HCT116 (cell line): ENCODE results near the gene TP63. TPM values are rescaled to one million over a fixed set of nuclear protein-coding genes. Genes with fewer than 3 reads are reported as not detected.

Experiments used
- ATAC-seq: fragments of 200-7000 bp; cut with Tn5 transposase; 2 replicates; pipeline ENCODE4 v1.9.1; 2020; ENCODE audit warnings: mild to moderate bottlenecking, moderate library complexity
- BruUV-seq: library from RNA; stranded (reverse); fragments of 400-500 nt; replicated peaks from 2 replicates; lab custom pipeline; 2021; lab: Mats Ljungman, UMichigan
- CTCF ChIA-PET: fragments of 300-600 bp; sonication (Branson Sonifier 250); formaldehyde crosslinking; loops from one replicate; lab custom pipeline; 2021; ENCODE audit warnings: antibody characterized with exemption; lab: Charles Lee
- POLR2A ChIA-PET: fragments of 300-600, 350-600 bp; sonication (Branson Sonifier 250); formaldehyde crosslinking; loops from one replicate; lab custom pipeline; 2021; ENCODE audit warnings: antibody characterized with exemption; lab: Charles Lee
- RAD21 ChIA-PET, 2 experiments: fragments of 300-600 bp; sonication (Branson Sonifier 250); formaldehyde crosslinking; loops; one replicate each; lab custom pipeline; 2023; ENCODE audit warnings: low total read pairs in 2 of 2; ENCODE audit not compliant: uncharacterized antibody in 2 of 2, unreplicated experiment in 2 of 2, low non-redundant PET in 1 of 2; lab: Charles Lee
- DNase-seq: peaks from one replicate; pipeline ENCODE4 v3.0.0-alpha.2; 2010; ENCODE audit warnings: low read depth, low spot score
- H2AFZ ChIP-seq: fragments of 200-600 bp; shearing (Covaris generic), sonication (generic); 2 replicates; pipeline ENCODE4 v1.6.1; 2017; ENCODE audit warnings: low read depth, mixed run types, mixed read lengths, antibody characterized with exemption, low read length; ENCODE audit not compliant: poor library complexity, severe bottlenecking
- H3K27ac ChIP-seq: 2 replicates; pipeline ENCODE4 v1.5.1; 2012; ENCODE audit warnings: low read depth, low read length
- H3K27me3 ChIP-seq: fragments of 200-600 bp; sonication (generic); 2 replicates; pipeline ENCODE4 v1.6.1; 2016; ENCODE audit warnings: mixed run types, low read length, mixed read lengths; ENCODE audit not compliant: insufficient read depth
- H3K36me3 ChIP-seq, 2 experiments: fragments of 200-500 bp in 1 of 2; fragments of 200-600 bp in 1 of 2; sonication (Bioruptor generic) in 1 of 2; sonication (generic) in 1 of 2; 2 replicates each; pipeline versions ENCODE4 v1.5.1 to v1.6.1; 2014 to 2016; ENCODE audit warnings: low read length in 2 of 2, inconsistent platforms in 1 of 2, mixed read lengths in 1 of 2, mixed run types in 1 of 2; ENCODE audit not compliant: insufficient read depth in 2 of 2, control insufficient read depth in 1 of 2
- H3K4me1 ChIP-seq, 2 experiments: fragments of 200-600 bp in 1 of 2; sonication (generic) in 1 of 2; 2 replicates each; pipeline versions ENCODE4 v1.5.1 to v1.6.1; 2012 to 2017; ENCODE audit warnings: low read length in 2 of 2, inconsistent platforms in 1 of 2, mild to moderate bottlenecking in 1 of 2, mixed read lengths in 1 of 2, mixed run types in 1 of 2, moderate library complexity in 1 of 2; ENCODE audit not compliant: insufficient read depth in 2 of 2, control insufficient read depth in 1 of 2
- H3K4me2 ChIP-seq: fragments of 200-600 bp; sonication (generic); 2 replicates; pipeline ENCODE4 v1.6.1; 2017; ENCODE audit warnings: mixed run types, low read length, mixed read lengths
- H3K4me3 ChIP-seq, 2 experiments: fragments of 200-600 bp in 1 of 2; sonication (generic) in 1 of 2; replicated peaks in 1 of 2; 2 replicates each; pipeline ENCODE4 v1.5.1; 2011 to 2016; ENCODE audit warnings: low read length in 2 of 2, control low read depth in 1 of 2, low read depth in 1 of 2, mild to moderate bottlenecking in 1 of 2, mixed read lengths in 1 of 2, mixed run types in 1 of 2
- H3K79me2 ChIP-seq: fragments of 200-600 bp; sonication (generic); 2 replicates; pipeline ENCODE4 v1.6.1; 2017; ENCODE audit warnings: mild to moderate bottlenecking, mixed run types, low read length, moderate library complexity, mixed read lengths; ENCODE audit not compliant: insufficient read depth
- H3K9ac ChIP-seq: fragments of 200-600 bp; sonication (generic); 2 replicates; pipeline ENCODE4 v1.6.1; 2016; ENCODE audit warnings: low read length, mixed read lengths
- H3K9me2 ChIP-seq: fragments of 200-600 bp; sonication (generic), shearing (Covaris generic); 2 replicates; pipeline ENCODE4 v1.6.1; 2017; ENCODE audit warnings: mixed run types, mild to moderate bottlenecking, moderate library complexity; ENCODE audit not compliant: insufficient read depth
- H3K9me3 ChIP-seq, 2 experiments: fragments of 200-500 bp in 1 of 2; fragments of 200-600 bp in 1 of 2; sonication (Bioruptor generic) in 1 of 2; sonication (generic) in 1 of 2; 2 replicates each; pipeline ENCODE4 v1.6.1; 2014 to 2017; ENCODE audit warnings: low read length in 2 of 2, mixed read lengths in 2 of 2, inconsistent platforms in 1 of 2, low read depth in 1 of 2, mild to moderate bottlenecking in 1 of 2, mixed run types in 1 of 2, moderate library complexity in 1 of 2; ENCODE audit not compliant: control insufficient read depth in 1 of 2, insufficient read depth in 1 of 2
- H4K20me1 ChIP-seq: fragments of 200-600 bp; sonication (generic), shearing (Covaris generic); 2 replicates; pipeline ENCODE4 v1.6.1; 2017; ENCODE audit warnings: mixed run types, mild to moderate bottlenecking, moderate library complexity; ENCODE audit not compliant: insufficient read depth
- CBX3 ChIP-seq: IDR thresholded peaks from 2 replicates; pipeline ENCODE4 v1.6.1; 2012; ENCODE audit warnings: low read depth
- CEBPB ChIP-seq: IDR thresholded peaks from 2 replicates; pipeline ENCODE4 v1.6.1; 2012; ENCODE audit warnings: low read depth
- EGR1 ChIP-seq: IDR thresholded peaks from 2 replicates; pipeline ENCODE4 v1.6.1; 2012; ENCODE audit warnings: low read depth
- ELF1 ChIP-seq: IDR thresholded peaks from 2 replicates; pipeline ENCODE4 v1.6.1; 2012; ENCODE audit warnings: low read depth, borderline replicate concordance
- EZH2 ChIP-seq: fragments of 200-600 bp; sonication (generic); IDR thresholded peaks from 2 replicates; pipeline ENCODE4 v1.6.1; 2017; ENCODE audit warnings: antibody characterized with exemption, mixed run types
- FOSL1 ChIP-seq: IDR thresholded peaks from 2 replicates; pipeline ENCODE4 v1.6.1; 2012; ENCODE audit warnings: low read depth
- JUND ChIP-seq: IDR thresholded peaks from 2 replicates; pipeline ENCODE4 v1.6.1; 2012
- MAX ChIP-seq: IDR thresholded peaks from 2 replicates; pipeline ENCODE4 v1.6.1; 2012
- POLR2A ChIP-seq: IDR thresholded peaks from 2 replicates; pipeline ENCODE4 v1.7.0; 2011; ENCODE audit warnings: borderline replicate concordance; ENCODE audit not compliant: insufficient read depth, insufficient read length; ENCODE audit errors: extremely low read depth
- POLR2AphosphoS5 ChIP-seq: IDR thresholded peaks from 2 replicates; pipeline ENCODE4 v1.6.1; 2011; ENCODE audit warnings: mild to moderate bottlenecking, low read depth, low read length, moderate library complexity
- RAD21 ChIP-seq: IDR thresholded peaks from 2 replicates; pipeline ENCODE4 v1.6.1; 2012; ENCODE audit warnings: low read depth, mild to moderate bottlenecking
- REST ChIP-seq: IDR thresholded peaks from 2 replicates; pipeline ENCODE4 v1.6.1; 2012; ENCODE audit warnings: low read depth
- SRF ChIP-seq: IDR thresholded peaks from 2 replicates; pipeline ENCODE4 v1.6.1; 2012; ENCODE audit warnings: low read depth
- TCF7L2 ChIP-seq: IDR thresholded peaks from 2 replicates; pipeline ENCODE4 v1.7.0; 2011; ENCODE audit warnings: borderline replicate concordance, inconsistent platforms; ENCODE audit not compliant: insufficient read depth, insufficient read length; ENCODE audit errors: extremely low read depth
- YY1 ChIP-seq: IDR thresholded peaks from 2 replicates; pipeline ENCODE4 v1.6.1; 2011; ENCODE audit warnings: low read length, low read depth, moderate library complexity, mild to moderate bottlenecking; ENCODE audit not compliant: insufficient replicate concordance; ENCODE audit errors: extremely low read depth
- ZBTB33 ChIP-seq: IDR thresholded peaks from 2 replicates; pipeline ENCODE4 v1.6.1; 2011; ENCODE audit warnings: mild to moderate bottlenecking, low read length, moderate library complexity; ENCODE audit not compliant: insufficient replicate concordance; ENCODE audit errors: extremely low read depth
- ZFX ChIP-seq: fragments of 450-650 bp; IDR thresholded peaks from 2 replicates; pipeline ENCODE4 v1.6.1; 2017
- ZNF274 ChIP-seq: fragments of 200-500 bp; sonication (Bioruptor generic); IDR thresholded peaks from 2 replicates; pipeline ENCODE4 v1.6.1; 2014; ENCODE audit warnings: mild to moderate bottlenecking, low read depth, low read length, inconsistent platforms
- intact Hi-C: fragments of 100-400 bp; cut with micrococcal nuclease; formaldehyde crosslinking; loops from 2 replicates; pipeline ENCODE4 v1.10.0; 2022
- total RNA-seq: library from RNA; stranded (reverse); gene quantifications from one replicate; pipeline ENCODE4 v1.2.1, GENCODE V29; 2021; ENCODE audit not compliant: unreplicated experiment
- TF ChIP-seq, protein P1 (sequence below), 3 experiments: fragments of 200-600 bp in 1 of 3; sonication (generic) in 1 of 3; IDR thresholded peaks in 2 of 3; conservative IDR thresholded peaks in 1 of 3; 2 replicates each; pipeline ENCODE4 v1.5.1; 2012 to 2017; ENCODE audit warnings: low read depth in 2 of 3, low read length in 2 of 3, antibody characterized with exemption in 1 of 3, borderline replicate concordance in 1 of 3, control low read depth in 1 of 3, mild to moderate bottlenecking in 1 of 3, mixed read lengths in 1 of 3, mixed run types in 1 of 3, moderate library complexity in 1 of 3; ENCODE audit not compliant: insufficient read depth in 1 of 3

TP63 gene
- total RNA-seq, 1 experiment from 2014 or later: not detected

DNA sequence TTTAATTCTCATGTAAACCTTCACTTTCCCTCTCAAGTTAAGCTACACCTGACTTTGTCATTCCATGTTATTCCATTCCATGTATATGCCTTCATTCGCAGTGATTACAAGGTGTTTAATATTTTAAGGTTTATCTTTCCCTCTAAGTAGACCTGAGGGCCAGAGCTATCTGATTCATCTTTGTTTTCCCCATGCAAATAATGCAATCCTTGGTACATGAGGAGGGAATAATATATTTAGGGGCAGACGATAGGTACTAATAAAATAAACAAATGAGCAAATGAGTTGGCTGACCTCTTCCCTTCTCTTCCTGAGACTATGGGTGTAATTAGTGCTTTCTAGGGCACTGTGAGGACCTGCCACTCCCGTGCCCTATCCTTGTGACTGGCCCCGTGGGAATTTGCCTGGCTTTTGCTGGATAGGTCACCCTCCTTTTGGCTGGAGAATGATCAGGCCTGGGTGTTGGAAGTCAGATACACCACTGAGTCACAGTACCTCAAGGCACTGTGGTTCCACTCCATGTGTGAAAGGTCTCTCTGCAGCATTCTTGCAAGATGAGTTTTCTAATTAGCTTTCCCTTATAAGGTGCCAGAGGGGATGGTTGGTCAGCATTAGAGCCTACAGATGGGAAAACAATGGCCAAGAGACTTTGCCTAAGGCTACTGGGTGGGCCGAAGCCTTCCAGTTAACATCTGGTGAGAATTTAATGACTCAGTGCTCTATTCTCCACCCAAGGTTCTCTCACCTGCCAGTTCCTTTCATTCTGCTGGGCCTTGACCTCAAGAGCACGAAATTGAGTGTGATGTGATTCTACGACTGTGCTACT is 306.3 kb downstream of the TP63 start:
- ATAC-seq (peak; percentile 93), DNase-seq (peak; percentile 99)
- H3K4me1 ChIP-seq: peaks cover 24 to 44% of the 10 kb centered on the region in 2 experiments
- H3K9me2 ChIP-seq: no peaks in the 10 kb centered on the region
- peak overlapping the region; percentile 17; the same call in 1 of the 2 replicates for H3K27ac ChIP-seq
- H3K36me3 ChIP-seq: no peaks in the 10 kb centered on the region
- peak overlapping the region in 1 of 2 experiments; percentile 13; a peak in 1 of 4 replicates for H3K4me3 ChIP-seq
- peak overlapping the region; percentile 15 for H3K9ac ChIP-seq
- H2AFZ ChIP-seq: no peak overlapping the region
- intact Hi-C loops: no loop called here
- ChIA-PET POLR2A (no interaction called here), CTCF (interaction anchor here (1.1 to 2.4 kb wide), 3 partner anchors 11 to 665 kb away, joined by 5 to 13 read pairs (median 8); no protein-coding TSS in a partner anchor), RAD21 (no interaction called here)
- H3K9me3 ChIP-seq: no peaks in the 10 kb centered on the region
- no peaks in the 10 kb centered on the region for H3K79me2 ChIP-seq
- peak overlapping the region; percentile 69 for H3K4me2 ChIP-seq
- H4K20me1 ChIP-seq: no peaks in the 10 kb centered on the region
- H3K27me3 ChIP-seq: no peaks in the 10 kb centered on the region; the same call in 1 of the 2 replicates
- no TSS peak for BruUV-seq
- TF ChIP-seq CEBPB (peak; percentile 90), REST (no peak), SRF (peak; percentile 100), POLR2AphosphoS5 (peak; percentile 69), CBX3 (peak; percentile 92), EGR1 (0 out of 2 replicates have a peak, but pooled peaks have one; percentile 24), MAX (peak; percentile 79), POLR2A (no peak), ZNF274 (no peak), JUND (peak; percentile 96), YY1 (no peak), ZFX (no peak), TCF7L2 (no peak), RAD21 (peak; percentile 40), EZH2 (no peak), FOSL1 (peak; percentile 96), ZBTB33 (no peak), ELF1 (no peak; the same call in 1 of the 2 replicates)
- TF ChIP-seq, protein P1, sequence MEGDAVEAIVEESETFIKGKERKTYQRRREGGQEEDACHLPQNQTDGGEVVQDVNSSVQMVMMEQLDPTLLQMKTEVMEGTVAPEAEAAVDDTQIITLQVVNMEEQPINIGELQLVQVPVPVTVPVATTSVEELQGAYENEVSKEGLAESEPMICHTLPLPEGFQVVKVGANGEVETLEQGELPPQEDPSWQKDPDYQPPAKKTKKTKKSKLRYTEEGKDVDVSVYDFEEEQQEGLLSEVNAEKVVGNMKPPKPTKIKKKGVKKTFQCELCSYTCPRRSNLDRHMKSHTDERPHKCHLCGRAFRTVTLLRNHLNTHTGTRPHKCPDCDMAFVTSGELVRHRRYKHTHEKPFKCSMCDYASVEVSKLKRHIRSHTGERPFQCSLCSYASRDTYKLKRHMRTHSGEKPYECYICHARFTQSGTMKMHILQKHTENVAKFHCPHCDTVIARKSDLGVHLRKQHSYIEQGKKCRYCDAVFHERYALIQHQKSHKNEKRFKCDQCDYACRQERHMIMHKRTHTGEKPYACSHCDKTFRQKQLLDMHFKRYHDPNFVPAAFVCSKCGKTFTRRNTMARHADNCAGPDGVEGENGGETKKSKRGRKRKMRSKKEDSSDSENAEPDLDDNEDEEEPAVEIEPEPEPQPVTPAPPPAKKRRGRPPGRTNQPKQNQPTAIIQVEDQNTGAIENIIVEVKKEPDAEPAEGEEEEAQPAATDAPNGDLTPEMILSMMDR (IDR thresholded peaks at IDR 0.05 in 2 of 3, conservative IDR thresholded peaks at IDR 0.05 in 1 of 3; ENCODE audit: borderline replicate concordance in 1 of 3, insufficient read depth in 1 of 3, low read depth in 2 of 3, low read length in 2 of 3): no peak
